Keratinocyte (primary cell): ENCODE measurements around the gene TNK1. TPM values are rescaled to one million over a fixed set of nuclear protein-coding genes. Genes with fewer than 3 reads are reported as not detected.

Experiments used
- DNase-seq: peaks from one replicate; pipeline ENCODE4 v3.0.0-alpha.2; 2011; ENCODE audit warnings: low read depth, missing footprints, low spot score
- FAIRE-seq: peaks from 2 replicates; lab custom pipeline; 2011; peaks lifted over from hg19 to GRCh38; lab: Jason Lieb, UNC
- H2AFZ ChIP-seq: 2 replicates; pipeline ENCODE4 v1.6.0; 2012; ENCODE audit warnings: low read length, control low read depth, inconsistent platforms; ENCODE audit not compliant: control insufficient read depth
- H3K27ac ChIP-seq: 2 replicates; pipeline ENCODE4 v1.5.1; 2011; ENCODE audit warnings: low read length; ENCODE audit not compliant: control insufficient read depth, insufficient read depth
- H3K27me3 ChIP-seq: 3 replicates; pipeline ENCODE4 v1.6.0; 2011; ENCODE audit warnings: low read length; ENCODE audit not compliant: control insufficient read depth, insufficient read depth; ENCODE audit errors: extremely low read depth
- H3K36me3 ChIP-seq, 2 experiments: 2 replicates in 1 of 2; 3 replicates in 1 of 2; pipeline ENCODE4 v1.5.1; 2011; ENCODE audit warnings: low read length in 2 of 2, mild to moderate bottlenecking in 1 of 2; ENCODE audit not compliant: control insufficient read depth in 2 of 2, insufficient read depth in 2 of 2; ENCODE audit errors: extremely low read depth in 1 of 2
- H3K4me1 ChIP-seq: 3 replicates; pipeline ENCODE4 v1.5.1; 2011; ENCODE audit warnings: low read length; ENCODE audit not compliant: control insufficient read depth, insufficient read depth; ENCODE audit errors: extremely low read depth
- H3K4me2 ChIP-seq: 3 replicates; pipeline ENCODE4 v1.6.0; 2011; ENCODE audit warnings: low read depth, low read length; ENCODE audit not compliant: control insufficient read depth, insufficient read depth; ENCODE audit errors: extremely low read depth
- H3K4me3 ChIP-seq, 3 experiments: fragments of 200-600 bp in 1 of 3; sonication (generic) in 1 of 3; 2 replicates in 2 of 3; 3 replicates in 1 of 3; pipeline ENCODE4 v1.5.1; 2011 to 2016; ENCODE audit warnings: low read length in 3 of 3, mild to moderate bottlenecking in 3 of 3, control low read depth in 2 of 3, inconsistent platforms in 1 of 3, low read depth in 1 of 3, mixed read lengths in 1 of 3, mixed run types in 1 of 3, moderate library complexity in 1 of 3; ENCODE audit not compliant: control insufficient read depth in 2 of 3, insufficient read depth in 2 of 3; ENCODE audit errors: extremely low read depth in 1 of 3
- H3K79me2 ChIP-seq: 2 replicates; pipeline ENCODE4 v1.6.0; 2012; ENCODE audit warnings: low read length; ENCODE audit not compliant: control insufficient read depth, insufficient read depth
- H3K9ac ChIP-seq: 3 replicates; pipeline ENCODE4 v1.6.0; 2011; ENCODE audit warnings: low read length; ENCODE audit not compliant: control insufficient read depth, insufficient read depth; ENCODE audit errors: extremely low read depth
- H3K9me1 ChIP-seq: 3 replicates; pipeline ENCODE4 v1.6.0; 2011; ENCODE audit warnings: low read length; ENCODE audit not compliant: control insufficient read depth, insufficient read depth; ENCODE audit errors: extremely low read depth
- H3K9me3 ChIP-seq: 2 replicates; pipeline ENCODE4 v1.5.1; 2012; ENCODE audit warnings: low read depth, low read length; ENCODE audit not compliant: control insufficient read depth
- H4K20me1 ChIP-seq: 3 replicates; pipeline ENCODE4 v1.6.0; 2011; ENCODE audit warnings: low read length; ENCODE audit not compliant: control insufficient read depth, insufficient read depth; ENCODE audit errors: extremely low read depth
- CTCF ChIP-seq, 3 experiments: IDR thresholded peaks in 1 of 3; conservative IDR thresholded peaks in 1 of 3; optimal IDR thresholded peaks in 1 of 3; 2 replicates in 2 of 3; 3 replicates in 1 of 3; pipeline versions ENCODE3 to v1.5.1; 2011; ENCODE audit warnings: low read length in 3 of 3, mild to moderate bottlenecking in 3 of 3, moderate library complexity in 2 of 3, control low read depth in 1 of 3, inconsistent platforms in 1 of 3; ENCODE audit not compliant: insufficient read depth in 2 of 3; ENCODE audit errors: extremely low read depth in 1 of 3
- EZH2 ChIP-seq: IDR thresholded peaks from one replicate; pipeline ENCODE4 v1.6.1; 2012; ENCODE audit warnings: inconsistent platforms, mild to moderate bottlenecking, low read length, moderate library complexity
- dilution Hi-C: fragments of 300-500 bp; cut with MboI; formaldehyde crosslinking; loops from one replicate; pipeline ENCODE4 v1.7.0; 2020; ENCODE audit warnings: low sequenced_read_pairs; ENCODE audit not compliant: extremely low pct_ligation_motif_present
- polyA plus RNA-seq, 5 experiments: library from polyadenylated mRNA; depleted of rRNA in 3 of 5; stranded (reverse) in 3 of 5; stranded (forward) in 1 of 5; unstranded in 1 of 5; fragments of >200 nt; gene quantifications; 1 replicate in 1 of 5; 2 replicates in 3 of 5; 3 replicates in 1 of 5; pipeline versions ENCODE4 v1.2.1 to v1.2.3, GENCODE V29; 2011 to 2012; ENCODE audit warnings: missing spikeins in 2 of 5, low read depth in 1 of 5, low replicate concordance in 1 of 5

The TNK1 gene
- polyA plus RNA-seq, 1 donor (not counting 4 experiments of a cell fraction or from before 2014, with no cell fraction given): 10.6 TPM

- peaks cover 14% of the 10 kb centered on the region for H3K4me1 ChIP-seq
- H3K36me3 ChIP-seq: peaks cover 0 to 5% of the 10 kb centered on the region in 2 experiments
- no peak overlapping the region for H3K27ac ChIP-seq
- no peaks in the 10 kb centered on the region for H3K9me1 ChIP-seq
- no peak overlapping the region for H2AFZ ChIP-seq
- no peak overlapping the region for H3K9ac ChIP-seq
- FAIRE-seq (no peak), DNase-seq (no peak)
- H3K9me3 ChIP-seq: no peaks in the 10 kb centered on the region
- no peaks in the 10 kb centered on the region for H4K20me1 ChIP-seq
- no peaks in the 10 kb centered on the region for H3K27me3 ChIP-seq
- H3K4me3 ChIP-seq: no peak overlapping the region
- TF ChIP-seq EZH2: no peak
- TF ChIP-seq CTCF (optimal IDR thresholded peaks at IDR 0.05 in 1 of 3, IDR thresholded peaks at IDR 0.05 in 1 of 3, conservative IDR thresholded peaks at IDR 0.05 in 1 of 3; ENCODE audit: extremely low read depth in 1 of 3, insufficient read depth in 2 of 3, low read length in 3 of 3): no peak
- dilution Hi-C loops: no loop called here
- H3K79me2 ChIP-seq: peaks cover 7% of the 10 kb centered on the region
- H3K4me2 ChIP-seq: no peak overlapping the region
Observed at GRCh38 chr17:7379134-7379533, 1.8 kb upstream of the TNK1 start.

- no peak for DNase-seq
- peak overlapping the region; percentile 91 for H2AFZ ChIP-seq
Observed at GRCh38 chr17:7380321-7380720, 568 bp upstream of the TNK1 start.

More at GRCh38 chr17:7380321-7380720, 568 bp upstream of the TNK1 start:
- dilution Hi-C loops: no loop called here
- peak; percentile 79 for FAIRE-seq
- Histone ChIP-seq H3K9me1 (no peaks in the 10 kb centered on the region), H3K27me3 (no peaks in the 10 kb centered on the region), H3K9me3 (no peaks in the 10 kb centered on the region), H3K4me3 (peak overlapping the region; percentile 62 to 84 (median 73)), H3K79me2 (peaks cover 7% of the 10 kb centered on the region), H3K36me3 (peaks cover 0 to 7% of the 10 kb centered on the region in 2 experiments), H3K4me2 (peak overlapping the region; percentile 82), H3K4me1 (peaks cover 14% of the 10 kb centered on the region), H3K9ac (peak overlapping the region; percentile 76), H3K27ac (no peak overlapping the region), H4K20me1 (no peaks in the 10 kb centered on the region)
- TF ChIP-seq EZH2 (no peak), CTCF (optimal IDR thresholded peaks at IDR 0.05 in 1 of 3, IDR thresholded peaks at IDR 0.05 in 1 of 3, conservative IDR thresholded peaks at IDR 0.05 in 1 of 3; ENCODE audit: extremely low read depth in 1 of 3, insufficient read depth in 2 of 3, low read length in 3 of 3) (no peak)
